Measurements from ENCODE around the gene OPCML. TPM values are rescaled to one million over a fixed set of nuclear protein-coding genes. Genes with fewer than 3 reads are reported as not detected.
A peak's percentile ranks its signal among the peaks of the same experiment; 100 is the strongest.

Gene OPCML
- total RNA-seq, 4 donors from 2014 or later = 0.16 TPM; not detected in 3

DNA sequence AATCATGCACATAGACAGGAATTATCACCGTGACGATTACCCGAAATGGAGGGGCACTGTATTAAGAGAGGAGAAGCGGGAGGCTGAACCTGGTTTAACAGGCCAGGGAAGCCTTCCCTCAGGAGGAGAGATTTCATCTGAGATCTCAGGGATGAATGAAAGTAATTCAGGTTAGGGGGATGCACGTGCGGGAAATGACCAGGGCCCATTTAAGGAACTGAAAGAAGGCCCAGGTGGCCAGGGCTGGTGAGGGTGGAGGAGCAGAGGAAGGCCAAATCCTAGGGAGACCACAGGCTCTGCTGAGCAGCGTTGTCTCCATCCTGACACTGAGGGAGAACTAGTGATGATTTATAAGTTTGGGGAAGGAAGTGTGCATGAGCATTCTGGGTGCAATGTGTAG is 16.3 kb upstream of the OPCML start:
- H3K4me3 ChIP-seq (ENCODE audit: low read depth, poor library complexity, severe bottlenecking) = no peak overlapping the region
- 86 to 89% methylated on average over 7 of the region's 7 CpGs for whole genome bisulfite sequencing, 2 donors
- TF ChIP-seq POLR2A (IDR thresholded peaks at IDR 0.05) = no peak
- no peak for TF ChIP-seq CTCF (IDR thresholded peaks at IDR 0.05)
- DNase-seq (ENCODE audit: low spot score in 2 of 2) = no peak
- intact Hi-C loops (cut with DNase I; ENCODE audit: low total_unique reads) = no loop called here

DNA sequence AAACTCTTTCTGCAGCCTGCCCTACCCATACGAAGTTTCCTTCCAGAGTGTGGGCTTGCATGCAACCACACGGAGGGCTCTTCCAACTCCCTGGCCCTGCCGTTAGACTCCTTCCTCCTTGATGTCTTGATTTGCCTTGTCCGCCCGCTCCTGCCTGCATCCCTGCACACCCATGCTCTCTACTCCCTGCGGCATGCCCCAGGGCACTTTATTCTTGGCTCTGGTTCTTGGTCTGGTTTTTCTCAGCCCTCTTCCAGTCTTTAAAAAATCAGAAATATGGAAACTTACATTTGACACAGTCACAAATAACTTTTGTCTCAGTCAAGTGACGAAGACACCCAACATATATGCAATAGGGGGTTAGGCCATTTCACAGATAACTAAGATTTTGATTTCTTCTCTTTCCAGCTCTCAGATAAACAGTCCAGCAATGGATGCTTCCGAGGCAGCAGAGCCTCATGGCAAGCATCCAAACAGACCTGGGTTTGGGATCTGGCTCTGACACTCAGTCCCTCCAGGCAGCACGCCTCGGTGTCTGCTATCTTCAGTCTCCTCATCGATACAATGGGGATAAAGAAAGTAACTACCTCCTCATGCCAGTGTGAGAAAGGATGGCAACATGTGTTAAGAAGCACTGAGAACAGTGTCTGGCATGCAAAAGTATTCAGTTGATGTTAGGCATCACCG is 15.7 kb upstream of the OPCML start:
- no peak for TF ChIP-seq CTCF (IDR thresholded peaks at IDR 0.05)
- no peak for TF ChIP-seq POLR2A (IDR thresholded peaks at IDR 0.05)

GRCh38 chr11:133545199-133545803 is 13.0 kb upstream of the OPCML start:
- H3K4me3 ChIP-seq (ENCODE audit: low read depth, poor library complexity, severe bottlenecking) = no peak overlapping the region

More for the DNA sequence above, 15.7 kb upstream of the OPCML start:
- no peak for DNase-seq (ENCODE audit: low spot score in 2 of 2)
- intact Hi-C loops (cut with DNase I; ENCODE audit: low total_unique reads) = no loop called here
- no peak overlapping the region for H3K4me3 ChIP-seq (ENCODE audit: low read depth, poor library complexity, severe bottlenecking)
- WGBS, 2 donors = 69 to 80% methylated on average over 12 of the region's 12 CpGs

GRCh38 chr11:133541720-133542095 is 9.4 kb upstream of the OPCML start:
- 38 to 40% methylated on average over 7 of the region's 7 CpGs for WGBS, 2 donors
- peak in 1 of 2 donors; percentile 59 for DNase-seq (ENCODE audit: low spot score in 2 of 2)
- TF ChIP-seq CTCF (IDR thresholded peaks at IDR 0.05) (no peak), POLR2A (IDR thresholded peaks at IDR 0.05) (no peak)
- intact Hi-C loops (cut with DNase I; ENCODE audit: low total_unique reads) = no loop called here
- no peak overlapping the region for H3K4me3 ChIP-seq (ENCODE audit: low read depth, poor library complexity, severe bottlenecking)

More at GRCh38 chr11:133545199-133545803, 13.0 kb upstream of the OPCML start:
- intact Hi-C loops (cut with DNase I; ENCODE audit: low total_unique reads) = no loop called here
- no peak for DNase-seq (ENCODE audit: low spot score in 2 of 2)
- TF ChIP-seq POLR2A (IDR thresholded peaks at IDR 0.05) = no peak
- TF ChIP-seq CTCF (IDR thresholded peaks at IDR 0.05) = no peak
- 64 to 74% methylated on average over 8 of the region's 8 CpGs for WGBS, 2 donors

- DNase-seq (ENCODE audit: low spot score in 2 of 2) = peak in 1 of 2 donors; percentile 23
- 63 to 70% methylated on average over 10 of the region's 10 CpGs for WGBS, 2 donors
- TF ChIP-seq POLR2A (IDR thresholded peaks at IDR 0.05) (no peak), CTCF (IDR thresholded peaks at IDR 0.05) (no peak)
- intact Hi-C loops (cut with DNase I; ENCODE audit: low total_unique reads) = no loop called here
- no peak overlapping the region for H3K4me3 ChIP-seq (ENCODE audit: low read depth, poor library complexity, severe bottlenecking)
These were observed 8.9 kb upstream of the OPCML start for GRCh38 chr11:133541021-133541719.

Measured in lower leg skin (tissue), 4 donors.